ENCODE data around the gene SLC25A15. TPM values are rescaled to one million over a fixed set of nuclear protein-coding genes. Genes with fewer than 3 reads are reported as not detected.

Gene SLC25A15
- polyA plus RNA-seq, 1 of the 3 experiments (the other 2 are of a cell fraction) = 15.2 TPM

- Histone ChIP-seq H4K20me1 (ENCODE audit: insufficient read depth) (no peaks in the 10 kb centered on the region), H3K27ac (ENCODE audit: low read depth in 2 of 2, low read length in 1 of 2) (no peak overlapping the region), H3K36me3 (replicated peaks in 1 of 2; ENCODE audit: control insufficient read depth in 1 of 2, insufficient read depth in 2 of 2, low read length in 1 of 2) (no peaks in the 10 kb centered on the region), H3K4me3 (ENCODE audit: low read depth in 2 of 2, low read length in 1 of 2) (no peak overlapping the region), H3K27me3 (ENCODE audit: insufficient read depth) (no peaks in the 10 kb centered on the region), H3K79me2 (ENCODE audit: insufficient read depth) (peaks cover 7% of the 10 kb centered on the region; the same call in 1 of the 2 replicates), H3F3A (replicated peaks; ENCODE audit: insufficient read depth) (peaks cover 3% of the 10 kb centered on the region), H2AFZ (ENCODE audit: low read depth) (no peak overlapping the region), H3K9me3 (no peaks in the 10 kb centered on the region), H3K9me2 (no peaks in the 10 kb centered on the region), H3K4me1 (ENCODE audit: control insufficient read depth in 1 of 2, insufficient read depth in 2 of 2, low read depth in 1 of 2, low read length in 1 of 2) (no peaks in the 10 kb centered on the region), H3K9ac (no peak overlapping the region), H3K4me2 (no peak overlapping the region)
- whole genome bisulfite sequencing (ENCODE audit: low lambda C conversion rate) = 95% methylated on average over 4 of the region's 4 CpGs
- DNase-seq = no peak
- TF ChIP-seq RXRA (IDR thresholded peaks at IDR 0.05; ENCODE audit: borderline replicate concordance, low read depth) = no peak
- no peak for TF ChIP-seq FOXM1 (IDR thresholded peaks at IDR 0.05; ENCODE audit: low read depth)
- no peak for TF ChIP-seq RCOR1 (IDR thresholded peaks at IDR 0.05; ENCODE audit: low read length)
- TF ChIP-seq TEAD4 (IDR thresholded peaks at IDR 0.05; ENCODE audit: borderline replicate concordance, insufficient read depth) = no peak
- no peak for TF ChIP-seq GABPA (IDR thresholded peaks at IDR 0.05; ENCODE audit: low read depth)
- ChIA-PET CTCF (interaction anchor here (1.1 kb wide), 1 partner anchor 8 kb away, joined by 4 read pairs; no protein-coding TSS in a partner anchor), POLR2A (no interaction called here)
These were observed 4.9 kb upstream of the SLC25A15 start for GRCh38 chr13:40784540-40784939.

GRCh38 chr13:40786568-40786996, 2.8 kb upstream of the SLC25A15 start:
- CTCF ChIA-PET = interaction anchor here (2.5 kb wide), 1 partner anchor 9 kb away, joined by 14 read pairs; no protein-coding TSS in a partner anchor
- Histone ChIP-seq H3K9me2 (no peaks in the 10 kb centered on the region), H3K79me2 (ENCODE audit: insufficient read depth) (peaks cover 19% of the 10 kb centered on the region), H3F3A (replicated peaks; ENCODE audit: insufficient read depth) (peaks cover 3% of the 10 kb centered on the region), H2AFZ (ENCODE audit: low read depth) (no peak overlapping the region), H3K9ac (no peak overlapping the region), H3K4me3 (ENCODE audit: low read depth in 2 of 2, low read length in 1 of 2) (no peak overlapping the region), H4K20me1 (ENCODE audit: insufficient read depth) (no peaks in the 10 kb centered on the region), H3K9me3 (no peaks in the 10 kb centered on the region), H3K27me3 (ENCODE audit: insufficient read depth) (no peaks in the 10 kb centered on the region), H3K4me2 (no peak overlapping the region), H3K36me3 (replicated peaks in 1 of 2; ENCODE audit: control insufficient read depth in 1 of 2, insufficient read depth in 2 of 2, low read length in 1 of 2) (no peaks in the 10 kb centered on the region), H3K27ac (ENCODE audit: low read depth in 2 of 2, low read length in 1 of 2) (no peak overlapping the region), H3K4me1 (ENCODE audit: control insufficient read depth in 1 of 2, insufficient read depth in 2 of 2, low read depth in 1 of 2, low read length in 1 of 2) (no peaks in the 10 kb centered on the region; a peak in 1 of 4 replicates)
- POLR2A ChIA-PET = no interaction called here
- WGBS (ENCODE audit: low lambda C conversion rate) = 94% methylated on average over 4 of the region's 4 CpGs
- no peak for DNase-seq
- TF ChIP-seq RFX5 (IDR thresholded peaks at IDR 0.05; ENCODE audit: low read length) (no peak), YY1 (IDR thresholded peaks at IDR 0.05; ENCODE audit: low read depth) (no peak), SMC3 (IDR thresholded peaks at IDR 0.05; ENCODE audit: low read depth, low read length) (no peak), FOXJ3 (CRISPR knock-in tag; IDR thresholded peaks at IDR 0.05) (no peak), CHD2 (IDR thresholded peaks at IDR 0.05; ENCODE audit: low read length, partially characterized antibody) (no peak), TEAD4 (IDR thresholded peaks at IDR 0.05; ENCODE audit: borderline replicate concordance, insufficient read depth) (no peak), MEF2A (IDR thresholded peaks at IDR 0.05; ENCODE audit: borderline replicate concordance, low read depth) (no peak), NFIC (IDR thresholded peaks at IDR 0.05; ENCODE audit: borderline replicate concordance) (no peak), IRF3 (IDR thresholded peaks at IDR 0.05; ENCODE audit: low read depth, low read length) (no peak), GATA2 (CRISPR knock-in tag; IDR thresholded peaks at IDR 0.05) (no peak), USF1 (IDR thresholded peaks at IDR 0.05; ENCODE audit: borderline replicate concordance, low read depth) (no peak), RXRA (IDR thresholded peaks at IDR 0.05; ENCODE audit: borderline replicate concordance, low read depth) (no peak), RCOR1 (IDR thresholded peaks at IDR 0.05; ENCODE audit: low read length) (no peak), ELF1 (IDR thresholded peaks at IDR 0.05) (no peak), MAX (IDR thresholded peaks at IDR 0.05; ENCODE audit: low read depth) (no peak), REST (IDR thresholded peaks at IDR 0.05; ENCODE audit: low read depth, low read length) (no peak), USF2 (IDR thresholded peaks at IDR 0.05; ENCODE audit: borderline replicate concordance, low read depth, low read length) (no peak), RAD21 (IDR thresholded peaks at IDR 0.05; ENCODE audit: low read length) (no peak), NRF1 (IDR thresholded peaks at IDR 0.05; ENCODE audit: low read depth, low read length) (no peak)

Measured in SK-N-SH (cell line).